HUES6 (cell line): ENCODE measurements around the gene PCYT2.

Experiments used
- H3K27ac ChIP-seq: 2 replicates; pipeline ENCODE4 v1.7.0; 2013; ENCODE audit warnings: low read depth, mild to moderate bottlenecking, low read length, inconsistent platforms
- H3K27me3 ChIP-seq: 2 replicates; pipeline ENCODE4 v1.6.1; 2013; ENCODE audit warnings: low read length; ENCODE audit not compliant: control insufficient read depth, insufficient read depth
- H3K36me3 ChIP-seq: 2 replicates; pipeline ENCODE4 v1.6.1; 2013; ENCODE audit warnings: low read length; ENCODE audit not compliant: control insufficient read depth, insufficient read depth
- H3K4me1 ChIP-seq: 2 replicates; pipeline ENCODE4 v1.6.1; 2013; ENCODE audit warnings: low read length; ENCODE audit not compliant: control insufficient read depth, insufficient read depth
- H3K4me3 ChIP-seq: 2 replicates; pipeline ENCODE4 v1.5.1; 2013; ENCODE audit warnings: low read depth, low read length
- H3K9ac ChIP-seq: one replicate; pipeline ENCODE4 v1.6.1; 2013; ENCODE audit warnings: mild to moderate bottlenecking, low read length
- H3K9me3 ChIP-seq: 2 replicates; pipeline ENCODE4 v1.6.1; 2013; ENCODE audit warnings: low read depth, low read length; ENCODE audit not compliant: control insufficient read depth, insufficient read depth

PCYT2 gene

GRCh38 chr17:81854974-81855774, 56.0 kb downstream of the PCYT2 start:
- Histone ChIP-seq H3K27ac (no peak overlapping the region), H3K36me3 (peaks cover 77% of the 10 kb centered on the region), H3K27me3 (no peaks in the 10 kb centered on the region), H3K4me1 (peaks cover 9% of the 10 kb centered on the region), H3K9me3 (no peaks in the 10 kb centered on the region), H3K4me3 (no peak overlapping the region), H3K9ac (no peak overlapping the region)

- Histone ChIP-seq H3K36me3 (peaks cover 69% of the 10 kb centered on the region), H3K27ac (no peak overlapping the region), H3K4me3 (no peak overlapping the region), H3K27me3 (no peaks in the 10 kb centered on the region), H3K4me1 (no peaks in the 10 kb centered on the region), H3K9me3 (no peaks in the 10 kb centered on the region), H3K9ac (no peak overlapping the region)
These were observed 59.0 kb downstream of the PCYT2 start for GRCh38 chr17:81852237-81852636.

- H3K27ac ChIP-seq, result no peak overlapping the region
- H3K4me3 ChIP-seq, result no peak overlapping the region
- peaks cover 73% of the 10 kb centered on the region for H3K36me3 ChIP-seq
These were observed 59.8 kb downstream of the PCYT2 start for GRCh38 chr17:81851423-81851822.

More at GRCh38 chr17:81851423-81851822, 59.8 kb downstream of the PCYT2 start:
- Histone ChIP-seq H3K9me3 (no peaks in the 10 kb centered on the region), H3K9ac (no peak overlapping the region), H3K27me3 (no peaks in the 10 kb centered on the region), H3K4me1 (no peaks in the 10 kb centered on the region)
